HEK293 (cell line): ENCODE data around the gene P2RX7.

Experiments
- CTCF ChIA-PET: fragments of 350-600 bp; formaldehyde crosslinking; extraction: SDS; loops from one replicate; lab custom pipeline; 2021; ENCODE audit warnings: antibody characterized with exemption; lab: Yijun Ruan, JAX
- POLR2A ChIA-PET: fragments of 300-600 bp; formaldehyde crosslinking; extraction: SDS; loops from one replicate; lab custom pipeline; 2020; ENCODE audit warnings: antibody characterized with exemption, inconsistent platforms; lab: Yijun Ruan, JAX
- H3K27ac ChIP-seq: fragments of 200-500 bp; sonication (Bioruptor generic); 2 replicates; pipeline ENCODE4 v1.5.1; 2014; ENCODE audit warnings: low read depth, low read length, control low read depth, inconsistent platforms; ENCODE audit errors: extremely low read depth
- H3K36me3 ChIP-seq, 2 experiments: fragments of 200-500 bp in 1 of 2; sonication (Bioruptor generic) in 1 of 2; 1 replicate in 1 of 2; 2 replicates in 1 of 2; pipeline ENCODE4 v1.5.1; 2014 to 2017; ENCODE audit warnings: inconsistent platforms in 2 of 2, low read length in 2 of 2; ENCODE audit not compliant: control insufficient read depth in 2 of 2, insufficient read depth in 1 of 2
- H3K4me1 ChIP-seq: fragments of 200-500 bp; sonication (Bioruptor generic); 2 replicates; pipeline ENCODE4 v1.5.1; 2014; ENCODE audit warnings: mild to moderate bottlenecking, low read length, inconsistent platforms; ENCODE audit not compliant: control insufficient read depth, insufficient read depth
- H3K4me3 ChIP-seq: 2 replicates; pipeline ENCODE4 v1.5.1; 2011; ENCODE audit warnings: low read depth, mild to moderate bottlenecking, control low read depth, low read length, moderate library complexity
- H3K9me3 ChIP-seq: fragments of 200-500 bp; sonication (Bioruptor generic); 2 replicates; pipeline ENCODE4 v1.5.1; 2014; ENCODE audit warnings: low read depth, low read length, inconsistent platforms; ENCODE audit not compliant: control insufficient read depth, insufficient read depth
- GLI4 ChIP-seq: fragments of 450-650 bp; formaldehyde crosslinking; IDR thresholded peaks from 2 replicates; pipeline ENCODE4 v1.5.1; 2016; ENCODE audit warnings: missing biosample characterization, missing genetic modification characterization
- HOXA7 ChIP-seq: sonication (generic); formaldehyde crosslinking; IDR thresholded peaks from 2 replicates; pipeline ENCODE4 v1.8.1; 2022; ENCODE audit warnings: missing genetic modification reagents, borderline replicate concordance
- HOXC10 ChIP-seq: sonication (generic); formaldehyde crosslinking; IDR thresholded peaks from 2 replicates; pipeline ENCODE4 v1.8.1; 2023; ENCODE audit warnings: mild to moderate bottlenecking, missing genetic modification reagents
- INSM2 ChIP-seq: fragments of 450-650 bp; formaldehyde crosslinking; IDR thresholded peaks from 2 replicates; pipeline ENCODE4 v1.5.1; 2016; ENCODE audit warnings: missing biosample characterization, missing genetic modification characterization
- MEIS1 ChIP-seq: sonication (generic); formaldehyde crosslinking; IDR thresholded peaks from 2 replicates; pipeline ENCODE4 v1.8.1; 2022; ENCODE audit warnings: missing genetic modification reagents, mild to moderate bottlenecking, borderline replicate concordance
- SCRT2 ChIP-seq: fragments of 450-650 bp; formaldehyde crosslinking; IDR thresholded peaks from 2 replicates; pipeline ENCODE4 v1.5.1; 2016; ENCODE audit warnings: missing biosample characterization, missing genetic modification characterization
- ZBTB48 ChIP-seq: fragments of 450-650 bp; formaldehyde crosslinking; IDR thresholded peaks from 2 replicates; pipeline ENCODE4 v1.5.1; 2016; ENCODE audit warnings: missing biosample characterization, missing genetic modification characterization
- ZBTB6 ChIP-seq: fragments of 450-650 bp; formaldehyde crosslinking; IDR thresholded peaks from 2 replicates; pipeline ENCODE4 v1.5.1; 2017; ENCODE audit warnings: missing biosample characterization, missing genetic modification characterization
- ZBTB8A ChIP-seq: fragments of 450-650 bp; formaldehyde crosslinking; IDR thresholded peaks from 2 replicates; pipeline ENCODE4 v1.5.1; 2016; ENCODE audit warnings: missing biosample characterization, missing genetic modification characterization
- ZIC2 ChIP-seq: fragments of 450-650 bp; formaldehyde crosslinking; IDR thresholded peaks from 2 replicates; pipeline ENCODE4 v1.5.1; 2016; ENCODE audit warnings: missing biosample characterization, missing genetic modification characterization
- ZNF16 ChIP-seq: fragments of 450-650 bp; formaldehyde crosslinking; IDR thresholded peaks from 2 replicates; pipeline ENCODE4 v1.5.1; 2016; ENCODE audit warnings: low read depth, missing biosample characterization, missing genetic modification characterization
- ZNF19 ChIP-seq: fragments of 450-650 bp; formaldehyde crosslinking; IDR thresholded peaks from 2 replicates; pipeline ENCODE4; 2016; ENCODE audit warnings: missing biosample characterization, missing genetic modification characterization, low read depth
- ZNF274 ChIP-seq, 2 experiments: fragments of 200-500 bp in 1 of 2; fragments of 450-650 bp in 1 of 2; sonication (Bioruptor generic) in 1 of 2; formaldehyde crosslinking in 1 of 2; IDR thresholded peaks; 2 replicates each; pipeline versions ENCODE4 v1.5.1 to v1.6.1; 2014 to 2016; ENCODE audit warnings: borderline replicate concordance in 1 of 2, inconsistent platforms in 1 of 2, low read length in 1 of 2, missing biosample characterization in 1 of 2, missing genetic modification characterization in 1 of 2
- ZNF280D ChIP-seq: fragments of 450-650 bp; formaldehyde crosslinking; IDR thresholded peaks from 2 replicates; pipeline ENCODE4 v1.5.1; 2016; ENCODE audit warnings: missing biosample characterization, missing genetic modification characterization
- ZNF302 ChIP-seq: fragments of 450-650 bp; formaldehyde crosslinking; IDR thresholded peaks from 2 replicates; pipeline ENCODE4 v1.5.1; 2016; ENCODE audit warnings: missing biosample characterization, missing genetic modification characterization, low read depth
- ZNF473 ChIP-seq: fragments of 450-650 bp; formaldehyde crosslinking; IDR thresholded peaks from 2 replicates; pipeline ENCODE4 v1.5.1; 2017; ENCODE audit warnings: missing biosample characterization, missing genetic modification characterization
- ZNF521 ChIP-seq: fragments of 450-650 bp; formaldehyde crosslinking; IDR thresholded peaks from 2 replicates; pipeline ENCODE4 v1.5.1; 2017; ENCODE audit warnings: missing biosample characterization, mild to moderate bottlenecking, missing genetic modification characterization
- ZNF626 ChIP-seq: fragments of 450-650 bp; sonication (Bioruptor Pico); formaldehyde crosslinking; IDR thresholded peaks from 2 replicates; pipeline ENCODE4 v1.5.1; 2018; ENCODE audit warnings: missing biosample characterization, missing genetic modification characterization, inconsistent platforms
- ZNF692 ChIP-seq: fragments of 450-650 bp; formaldehyde crosslinking; IDR thresholded peaks from 2 replicates; pipeline ENCODE4 v1.5.1; 2016; ENCODE audit warnings: missing biosample characterization, missing genetic modification characterization

P2RX7 gene

GRCh38 chr12:121189131-121189530 is 56.5 kb downstream of the P2RX7 start:
- POLR2A ChIA-PET: interaction anchor here (0.7 kb wide), 1 partner anchor 1295 kb away, joined by 3 read pairs; no protein-coding TSS in a partner anchor
- Histone ChIP-seq H3K4me1 (no peaks in the 10 kb centered on the region), H3K9me3 (no peaks in the 10 kb centered on the region), H3K27ac (no peak overlapping the region), H3K36me3 (no peaks in the 10 kb centered on the region), H3K4me3 (no peak overlapping the region)
- TF ChIP-seq MEIS1 (no peak), GLI4 (tag by site-specific recombination) (no peak), ZBTB8A (no peak), SCRT2 (tag by site-specific recombination) (no peak), ZNF19 (no peak), ZNF280D (tag by site-specific recombination) (no peak), ZNF521 (tag by site-specific recombination) (no peak), ZNF692 (tag by site-specific recombination) (no peak), INSM2 (tag by site-specific recombination) (no peak), ZNF16 (tag by site-specific recombination) (no peak), ZNF626 (tag by site-specific recombination) (no peak), HOXC10 (no peak), ZBTB48 (no peak), ZNF473 (tag by site-specific recombination) (no peak), ZBTB6 (tag by site-specific recombination) (no peak), HOXA7 (CRISPR knock-in tag) (no peak), ZIC2 (tag by site-specific recombination) (no peak), ZNF302 (tag by site-specific recombination) (no peak), ZNF274 (IDR thresholded peaks at IDR 0.05; ENCODE audit: low read length) (no peak), ZNF274 (tag by site-specific recombination; IDR thresholded peaks at IDR 0.05; ENCODE audit: borderline replicate concordance) (no peak)
- CTCF ChIA-PET: interaction anchor here (1.5 kb wide), 1 partner anchor 184 kb away, joined by 3 read pairs; no protein-coding TSS in a partner anchor
